CD1c-positive myeloid dendritic cell (primary cell): ENCODE results near the gene WHRN.
A peak's percentile ranks its signal among the peaks of the same experiment; 100 is the strongest.

ENCODE experiments used
- DNase-seq: peaks from one replicate; pipeline ENCODE4 v3.0.0-alpha.2; 2016; ENCODE audit errors: extremely low spot score

Gene WHRN

GRCh38 chr9:114513959-114514267 lies 8.6 kb upstream of the WHRN start:
- DNase-seq = no peak

DNA sequence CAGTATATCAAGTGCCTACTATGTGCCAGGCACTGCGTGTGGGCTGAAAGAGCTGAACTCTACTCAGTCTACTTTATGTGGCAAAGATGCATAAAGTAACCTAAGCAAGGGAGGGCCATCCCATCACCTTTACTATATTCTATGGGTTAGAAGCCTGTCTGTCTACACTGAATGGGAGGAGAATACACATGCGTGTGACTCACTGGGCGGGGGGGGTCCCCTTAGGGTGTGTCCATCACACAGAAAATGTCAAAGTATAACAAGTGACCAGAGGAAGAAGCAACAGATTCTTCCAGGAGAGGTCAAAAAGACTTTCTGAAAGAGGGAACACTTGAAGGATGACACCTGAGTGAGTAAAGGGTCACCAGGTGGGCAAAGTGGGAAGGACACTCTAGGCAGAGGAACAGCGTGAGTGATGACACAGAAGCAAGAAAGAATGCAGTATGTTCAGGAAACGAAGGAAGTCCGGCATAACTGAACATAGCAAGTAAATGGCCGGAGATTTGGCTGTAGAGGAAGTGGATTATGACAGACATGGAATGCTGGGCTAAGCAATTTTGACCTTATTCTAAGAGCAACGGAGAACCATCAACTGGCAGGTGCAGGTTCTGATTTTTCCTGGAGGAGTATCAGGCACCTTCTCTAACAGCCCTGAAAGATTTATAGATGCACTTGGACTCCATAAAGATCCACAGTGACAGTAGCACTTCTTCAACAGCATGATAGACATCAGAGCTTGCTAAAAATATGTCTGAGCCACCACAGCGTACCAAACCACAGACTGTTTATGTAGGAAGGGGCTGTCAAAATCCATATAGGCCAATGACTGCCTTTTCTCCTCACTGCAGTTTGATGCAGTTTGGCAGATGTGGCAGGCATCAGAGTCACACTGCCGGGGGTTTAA lies 8.0 kb upstream of the WHRN start:
- DNase-seq = peak; percentile 28

DNA sequence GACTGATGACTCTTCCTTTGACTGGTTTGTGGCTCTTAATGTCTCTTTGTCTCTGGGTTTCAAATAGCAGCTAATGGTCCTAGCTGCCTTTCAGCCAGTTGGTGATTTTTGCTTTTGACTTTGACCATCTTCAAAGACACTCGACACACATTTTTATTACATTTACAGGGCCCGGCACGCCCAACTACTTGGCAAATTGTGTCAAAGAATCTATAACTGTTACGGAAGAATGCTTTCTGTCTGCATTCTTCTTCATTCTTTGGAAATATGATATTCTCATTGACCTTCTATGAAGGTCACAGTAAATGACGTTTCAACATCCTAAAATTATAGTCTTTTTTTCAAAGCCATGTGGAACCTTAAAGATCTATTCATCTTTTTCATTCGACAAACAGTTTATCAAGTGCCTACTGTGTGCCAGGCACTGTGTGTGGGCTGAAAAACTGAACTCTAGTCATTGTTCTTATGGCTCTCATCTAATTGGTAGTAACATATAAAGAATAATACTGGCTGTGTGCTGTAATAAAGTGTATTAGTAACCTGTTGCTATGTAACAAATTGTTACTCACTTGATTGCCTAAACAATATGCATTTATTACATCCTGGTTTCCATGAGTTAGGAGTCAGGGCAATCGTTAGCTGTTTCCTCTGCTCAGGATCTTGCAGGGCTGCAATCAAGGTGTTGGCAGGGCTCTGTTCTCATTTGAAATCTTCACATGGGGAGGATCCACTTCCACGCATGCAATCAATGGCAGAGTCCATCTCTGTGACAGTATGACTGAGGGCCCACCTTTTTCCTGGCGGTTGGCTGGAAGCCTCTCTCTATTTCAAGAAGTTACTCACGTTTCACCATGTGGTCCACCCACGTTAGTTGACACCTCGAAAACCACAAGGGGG lies 7.0 kb upstream of the WHRN start:
- no peak for DNase-seq

GRCh38 chr9:114507726-114508125 lies 2.5 kb upstream of the WHRN start:
- peak; percentile 25 for DNase-seq

DNA sequence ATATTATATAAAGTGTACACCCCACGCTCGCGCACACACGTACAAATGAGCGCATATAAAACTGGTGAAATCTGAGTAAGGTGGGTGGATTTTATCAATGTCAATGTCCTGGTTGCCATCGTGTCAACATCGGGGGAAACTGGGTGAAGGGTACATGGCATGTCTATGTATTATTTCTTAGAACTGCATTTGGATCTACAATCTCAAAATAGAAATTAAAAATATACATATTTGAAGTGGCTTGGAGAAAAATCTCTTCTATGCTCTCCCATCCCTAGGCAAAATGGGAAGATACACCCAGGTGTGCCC lies 763 bp upstream of the WHRN start:
- no peak for DNase-seq

DNA sequence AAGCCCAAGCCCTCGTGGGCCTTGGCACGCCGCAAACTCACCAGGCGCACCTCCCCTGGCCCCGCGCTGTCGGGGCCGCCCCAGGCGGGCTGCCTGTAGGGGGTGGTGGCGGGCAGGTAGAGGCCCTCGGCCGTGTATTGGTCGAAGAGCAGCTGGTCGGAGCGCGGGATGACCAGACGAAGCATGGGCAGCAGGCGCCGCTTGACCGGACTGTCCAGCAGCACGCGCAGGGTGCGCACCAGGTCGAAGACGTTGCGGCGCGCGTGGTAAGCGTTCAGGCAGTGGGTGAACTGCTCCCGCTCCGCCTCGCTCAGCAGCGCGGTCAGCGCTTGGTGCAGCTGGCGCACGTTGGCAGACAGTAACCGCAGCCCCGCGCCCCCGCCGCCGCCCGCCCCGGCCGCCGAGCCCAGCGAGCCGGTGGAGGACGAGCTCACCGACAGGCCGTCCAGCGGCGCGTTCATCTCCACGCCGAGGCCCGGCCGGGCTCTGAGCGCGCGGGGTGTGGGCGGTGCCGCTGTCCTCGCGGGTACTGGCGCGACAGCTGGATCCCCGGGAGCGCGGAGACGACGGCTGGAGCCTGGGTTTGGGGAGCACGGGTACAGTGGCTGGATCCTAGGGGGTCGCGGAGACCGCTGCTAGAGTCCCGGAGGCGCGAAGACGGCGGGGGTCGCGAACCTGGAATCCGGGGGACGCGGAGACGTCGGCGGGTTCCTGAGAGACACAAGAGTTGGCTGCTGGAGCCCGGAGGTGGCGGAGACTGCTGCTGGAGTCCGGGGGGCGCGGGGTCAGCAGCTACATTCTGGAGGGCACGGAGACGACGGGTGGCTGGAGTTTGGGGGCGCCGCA lies 709 bp downstream of the WHRN start:
- peak; percentile 71 for DNase-seq

- DNase-seq = no peak
These were observed 1.5 kb downstream of the WHRN start for GRCh38 chr9:114503522-114504340.

GRCh38 chr9:114503009-114503408 lies 2.3 kb downstream of the WHRN start:
- DNase-seq = no peak

DNA sequence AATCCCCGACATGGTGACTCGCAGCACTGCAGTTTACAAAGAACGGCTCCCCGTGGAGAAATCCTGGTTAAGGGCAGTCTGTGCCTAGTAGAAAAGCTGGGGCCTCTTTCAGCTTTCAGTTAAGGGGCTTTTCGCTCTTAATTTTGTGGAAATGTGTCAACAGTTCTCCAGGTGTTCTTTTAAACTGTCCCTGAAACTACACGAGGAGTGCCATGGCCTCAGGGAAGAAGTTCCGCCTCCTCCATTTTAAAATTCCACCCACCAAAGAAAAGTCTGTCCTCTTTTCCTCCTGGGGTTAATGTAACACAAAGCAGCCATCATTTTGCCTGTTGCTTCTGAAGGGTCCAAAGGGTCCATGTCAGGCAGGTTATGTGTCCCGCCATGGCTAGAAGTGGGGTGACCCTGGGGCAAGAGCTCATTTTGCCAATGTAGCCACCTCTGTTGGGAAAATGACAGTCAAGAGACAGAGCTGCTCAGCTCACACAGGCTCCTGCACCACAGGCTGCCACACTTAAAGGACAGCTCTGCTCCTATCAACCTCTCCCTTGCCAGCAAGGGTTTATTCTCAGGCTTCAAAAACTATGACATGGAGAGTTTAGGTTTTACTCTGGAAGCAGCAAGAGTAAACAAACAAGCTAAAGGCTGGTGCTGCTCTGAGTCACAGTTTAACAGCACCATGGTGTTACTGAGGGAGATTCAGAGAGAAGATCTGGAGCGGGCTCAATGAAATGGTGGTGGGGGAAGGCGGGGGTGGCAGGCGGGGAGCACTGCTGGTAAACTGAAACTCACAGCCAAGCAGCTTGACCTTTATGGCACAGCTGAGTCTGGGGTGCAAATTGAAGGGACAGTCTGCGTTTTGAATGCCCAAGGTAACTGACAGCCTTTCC lies 3.2 kb downstream of the WHRN start:
- no peak for DNase-seq

- no peak for DNase-seq
These were observed 4.5 kb downstream of the WHRN start for GRCh38 chr9:114500697-114501292.

DNA sequence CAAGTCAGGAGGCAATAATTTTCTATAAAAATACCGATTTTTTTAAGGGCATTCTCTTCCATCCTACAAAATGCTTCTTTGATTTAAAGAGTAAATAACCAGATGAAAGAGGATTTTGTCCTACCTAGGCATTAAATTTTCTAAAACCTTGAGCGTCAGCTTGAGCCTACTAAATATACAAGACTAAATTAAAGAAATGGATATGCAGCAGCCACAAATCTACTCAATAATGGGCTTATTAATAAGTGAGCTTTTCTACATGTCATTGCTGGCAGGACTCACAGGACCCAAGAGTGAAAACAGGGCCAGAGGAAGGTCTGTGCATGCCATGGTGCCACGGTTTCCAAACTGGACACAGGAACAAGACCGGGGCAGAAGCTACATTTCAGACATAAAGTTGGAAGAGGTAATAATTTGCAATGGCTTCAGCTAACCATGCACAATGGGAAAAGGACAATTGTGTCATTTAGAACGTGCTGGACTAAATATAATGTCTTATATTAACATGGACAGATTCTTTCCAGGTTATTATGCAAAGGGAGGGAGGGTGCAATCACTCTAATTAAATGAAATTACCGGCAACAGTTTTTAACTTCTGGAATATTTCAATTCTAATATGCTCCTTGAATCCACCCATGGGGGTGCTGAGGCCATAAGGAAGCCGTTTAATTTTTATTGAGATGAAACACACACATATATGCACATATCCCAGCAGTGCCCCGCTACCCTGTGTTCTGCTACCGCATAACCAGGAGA lies 5.2 kb downstream of the WHRN start:
- DNase-seq = no peak

- no peak for DNase-seq
These were observed 5.7 kb downstream of the WHRN start for GRCh38 chr9:114499528-114499927.

DNA sequence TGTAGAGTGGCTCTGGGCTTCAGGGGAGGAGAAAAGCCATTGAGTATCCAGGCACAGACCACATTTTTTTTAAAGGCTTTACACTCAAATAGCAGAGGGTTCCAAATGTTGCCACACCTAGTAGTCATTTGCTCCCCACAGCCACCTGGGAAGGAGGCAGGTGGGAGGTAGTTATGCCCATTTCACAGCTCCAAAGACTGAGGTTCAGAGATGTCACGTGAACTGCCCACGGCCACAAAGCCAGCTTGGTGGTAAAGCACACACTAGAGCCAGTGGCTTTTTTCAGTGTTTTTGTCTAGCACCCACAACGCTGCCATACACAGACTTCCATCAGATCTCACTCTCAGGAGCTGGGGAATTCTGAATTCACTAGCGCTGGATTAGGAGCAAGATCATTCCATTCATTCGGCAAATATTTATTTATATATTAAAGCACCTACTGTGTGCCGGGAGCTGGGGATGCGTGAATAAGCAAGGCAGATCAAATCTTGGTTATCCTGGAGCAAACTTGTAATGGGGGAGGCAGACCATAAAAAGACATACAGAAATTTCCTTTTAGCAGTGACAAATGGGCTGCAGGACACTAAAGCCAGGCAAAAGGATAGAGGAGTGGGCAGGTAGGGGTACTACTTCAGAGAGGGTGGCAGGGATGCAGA lies 7.4 kb downstream of the WHRN start:
- DNase-seq = no peak

GRCh38 chr9:114497236-114497635 lies 8.0 kb downstream of the WHRN start:
- DNase-seq = no peak

DNA sequence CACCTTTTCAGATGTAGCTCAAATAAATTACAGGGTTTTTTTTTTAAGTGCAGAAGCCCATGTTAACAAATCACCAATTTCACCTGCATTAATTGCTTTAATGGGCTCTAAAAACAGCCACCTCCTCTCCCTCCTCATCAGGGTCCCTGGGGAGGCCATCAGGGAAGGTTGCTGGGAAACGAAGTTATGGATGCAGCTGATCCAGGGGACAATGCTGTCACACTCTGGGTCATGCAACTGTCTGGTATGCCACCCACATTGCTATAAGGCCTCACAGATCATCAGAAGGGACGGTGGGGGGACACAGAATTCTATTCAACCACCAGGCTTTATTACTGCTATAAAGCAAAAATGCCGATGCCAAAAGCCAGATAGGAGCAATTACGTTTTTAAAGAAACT lies 9.3 kb downstream of the WHRN start:
- DNase-seq = no peak

DNA sequence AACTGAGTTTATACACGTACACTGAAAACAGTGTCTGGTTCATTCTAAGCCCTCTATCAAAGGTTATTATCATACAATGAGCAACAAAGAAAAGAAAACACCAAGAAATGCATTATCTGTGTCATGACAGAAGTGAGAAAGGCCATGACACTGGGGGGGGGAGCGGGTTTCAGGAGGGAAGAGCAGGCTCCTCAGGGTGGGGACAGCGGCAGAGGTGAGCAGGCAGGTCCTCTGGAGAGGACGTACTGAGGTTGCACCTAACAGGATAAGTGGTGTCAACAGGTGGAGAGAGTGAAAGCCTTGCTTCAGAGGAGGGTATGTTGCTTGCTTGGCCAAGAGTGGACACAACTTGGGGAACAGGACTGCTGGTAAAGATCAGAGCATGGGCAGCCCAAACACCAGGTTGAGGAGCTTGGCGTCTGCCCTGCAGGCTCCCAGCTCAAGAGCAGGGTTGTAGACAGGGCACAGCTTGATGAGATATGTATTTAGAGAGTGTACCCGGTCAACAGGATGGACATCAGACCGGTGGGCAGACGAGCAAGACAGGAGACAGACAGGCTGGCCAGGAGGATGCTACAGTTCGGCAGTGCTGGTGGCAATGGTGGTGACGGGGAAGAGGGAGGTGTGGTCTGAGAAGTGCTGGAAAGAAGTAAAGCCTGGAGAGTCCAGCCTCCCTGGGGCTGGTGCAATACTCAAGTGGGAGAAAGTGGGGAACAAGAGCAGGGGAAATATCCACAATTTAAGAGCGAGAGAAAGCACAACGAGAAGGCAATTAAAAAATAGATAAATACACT lies 10.3 kb downstream of the WHRN start:
- DNase-seq = no peak

DNA sequence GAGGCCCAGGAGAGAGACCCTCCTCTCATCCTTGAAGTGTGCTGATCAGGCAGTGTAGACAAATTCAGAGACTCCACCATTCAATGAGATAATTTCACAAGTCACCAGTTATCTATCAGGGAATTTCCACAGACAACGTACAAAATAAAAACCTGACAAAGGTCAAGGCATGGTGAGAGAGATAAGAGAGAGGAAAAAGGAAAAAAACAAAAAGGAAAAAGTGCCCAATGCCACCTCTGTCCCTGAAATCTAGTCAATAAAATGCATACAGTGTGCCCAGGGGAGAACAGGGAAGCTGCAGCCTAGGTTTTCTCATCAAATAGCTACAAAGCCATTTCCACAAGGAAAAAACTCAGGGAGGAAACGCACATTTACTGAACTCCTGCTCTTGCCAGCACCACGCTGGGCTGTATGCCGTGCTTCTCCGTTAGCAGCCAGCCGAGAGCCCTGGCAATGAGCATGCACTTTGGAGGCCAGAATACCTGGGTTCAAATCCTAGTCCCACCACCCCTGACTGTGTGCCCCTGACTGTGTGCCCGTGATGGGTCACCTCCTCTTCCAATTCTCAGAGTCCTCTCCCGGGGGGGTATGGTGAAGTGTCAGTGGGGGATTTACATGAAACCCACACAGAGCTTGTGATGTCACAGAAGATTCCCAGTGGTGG lies 11.6 kb downstream of the WHRN start:
- DNase-seq = no peak
